DOHH2 (cell line): ENCODE results near the gene ATRN.
"Not testable (repeated sequence)": the region's sequence is repeated elsewhere in the genome, so short reads cannot be mapped to it uniquely, and the experiment has no call there.

Source experiments
- H3F3A ChIP-seq: fragments of 200-600 bp; sonication (generic), shearing (Covaris generic); 2 replicates; pipeline ENCODE4 v1.6.0; 2016; ENCODE audit warnings: antibody characterized with exemption, mild to moderate bottlenecking; ENCODE audit not compliant: control insufficient read depth, insufficient read depth
- H3K27ac ChIP-seq: fragments of 200-600 bp; sonication (generic); 2 replicates; pipeline ENCODE4 v1.5.1; 2014; ENCODE audit warnings: low read depth, mild to moderate bottlenecking, low read length, moderate library complexity
- H3K27me3 ChIP-seq: fragments of 200-600 bp; sonication (generic); 2 replicates; pipeline ENCODE4 v1.6.1; 2014; ENCODE audit warnings: mild to moderate bottlenecking, low read length, mixed read lengths; ENCODE audit not compliant: control insufficient read depth
- H3K36me3 ChIP-seq: fragments of 200-600 bp; sonication (generic); 2 replicates; pipeline ENCODE4 v1.6.1; 2014; ENCODE audit warnings: mild to moderate bottlenecking, low read length, moderate library complexity, mixed read lengths; ENCODE audit not compliant: control insufficient read depth
- H3K4me1 ChIP-seq: fragments of 200-600 bp; sonication (generic); 2 replicates; pipeline ENCODE4 v1.6.1; 2014; ENCODE audit warnings: mild to moderate bottlenecking, low read length, mixed read lengths; ENCODE audit not compliant: control insufficient read depth
- H3K4me2 ChIP-seq: fragments of 200-600 bp; sonication (generic); 2 replicates; pipeline ENCODE4 v1.6.0; 2014; ENCODE audit warnings: mild to moderate bottlenecking, low read length, moderate library complexity
- H3K4me3 ChIP-seq: fragments of 200-600 bp; sonication (generic); 2 replicates; pipeline ENCODE4 v1.5.1; 2014; ENCODE audit warnings: mild to moderate bottlenecking, low read length, mixed read lengths
- H3K79me2 ChIP-seq: fragments of 200-600 bp; sonication (generic); 2 replicates; pipeline ENCODE4 v1.6.1; 2014; ENCODE audit warnings: mild to moderate bottlenecking, low read length, mixed read lengths; ENCODE audit not compliant: control insufficient read depth
- H3K9me2 ChIP-seq: fragments of 200-600 bp; sonication (generic); replicated peaks from 2 replicates; pipeline ENCODE4 v1.6.1; 2014; ENCODE audit warnings: mild to moderate bottlenecking, low read length, mixed read lengths; ENCODE audit not compliant: control insufficient read depth
- H3K9me3 ChIP-seq: fragments of 200-600 bp; sonication (generic); 2 replicates; pipeline ENCODE4 v1.6.1; 2014; ENCODE audit warnings: antibody characterized with exemption, low read length, mixed read lengths; ENCODE audit not compliant: control insufficient read depth, insufficient read depth
- H4K20me1 ChIP-seq: fragments of 200-600 bp; sonication (generic); 2 replicates; pipeline ENCODE4 v1.6.0; 2014; ENCODE audit warnings: low read depth, mild to moderate bottlenecking, antibody characterized with exemption, low read length, moderate library complexity; ENCODE audit not compliant: control insufficient read depth, insufficient read depth
- CTCF ChIP-seq: fragments of 200-600 bp; sonication (generic); IDR thresholded peaks from one replicate; pipeline ENCODE4 v1.5.1; 2014; ENCODE audit warnings: antibody characterized with exemption, mild to moderate bottlenecking, low read depth, low read length; ENCODE audit not compliant: poor library complexity, severe bottlenecking
- EZH2phosphoT487 ChIP-seq: fragments of 200-600 bp; sonication (generic); IDR thresholded peaks from 2 replicates; pipeline ENCODE4 v1.6.1; 2017; ENCODE audit warnings: borderline replicate concordance, mild to moderate bottlenecking, antibody characterized with exemption, low read length, moderate library complexity, mixed read lengths

Gene ATRN

GRCh38 chr20:3472105-3472504 lies 1.3 kb downstream of the ATRN start:
- Histone ChIP-seq H3F3A (no peaks in the 10 kb centered on the region), H3K79me2 (peaks cover 42% of the 10 kb centered on the region), H3K36me3 (peaks cover 4% of the 10 kb centered on the region; the same call in 1 of the 2 replicates), H3K4me1 (peaks cover 21% of the 10 kb centered on the region), H3K4me2 (peak overlapping the region; percentile 80), H3K27ac (no peak overlapping the region), H4K20me1 (peaks cover 8% of the 10 kb centered on the region; the same call in 1 of the 2 replicates), H3K9me3 (no peaks in the 10 kb centered on the region), H3K27me3 (no peaks in the 10 kb centered on the region), H3K4me3 (peak overlapping the region; percentile 83), H3K9me2 (no peaks in the 10 kb centered on the region)
- TF ChIP-seq CTCF (no peak), EZH2phosphoT487 (no peak)

GRCh38 chr20:3473324-3473723 lies 2.5 kb downstream of the ATRN start:
- H3K9me3 ChIP-seq: no peaks in the 10 kb centered on the region
- no peak overlapping the region for H3K4me2 ChIP-seq
- no peaks in the 10 kb centered on the region for H3K27me3 ChIP-seq
- TF ChIP-seq EZH2phosphoT487 (no peak), CTCF (no peak)
- H3F3A ChIP-seq: no peaks in the 10 kb centered on the region
- H3K79me2 ChIP-seq: peaks cover 44% of the 10 kb centered on the region
- no peak overlapping the region for H3K4me3 ChIP-seq
- H3K36me3 ChIP-seq: peaks cover 4% of the 10 kb centered on the region; the same call in 1 of the 2 replicates
- H3K9me2 ChIP-seq: no peaks in the 10 kb centered on the region
- H4K20me1 ChIP-seq: peaks cover 8% of the 10 kb centered on the region; the same call in 1 of the 2 replicates
- H3K27ac ChIP-seq: no peak overlapping the region
- H3K4me1 ChIP-seq: peaks cover 21% of the 10 kb centered on the region

- Histone ChIP-seq H3K9me2 (no peaks in the 10 kb centered on the region), H3K79me2 (peaks cover 44% of the 10 kb centered on the region), H4K20me1 (peaks cover 8% of the 10 kb centered on the region; the same call in 1 of the 2 replicates), H3K27me3 (no peaks in the 10 kb centered on the region), H3K4me2 (no peak overlapping the region), H3K9me3 (no peaks in the 10 kb centered on the region), H3K4me1 (peaks cover 21% of the 10 kb centered on the region), H3K4me3 (no peak overlapping the region), H3K27ac (no peak overlapping the region), H3F3A (no peaks in the 10 kb centered on the region), H3K36me3 (peaks cover 4% of the 10 kb centered on the region; the same call in 1 of the 2 replicates)
- no peak for TF ChIP-seq EZH2phosphoT487
- TF ChIP-seq CTCF: no peak
Measured at GRCh38 chr20:3473944-3474343, 3.1 kb downstream of the ATRN start.

- Histone ChIP-seq H3K79me2 (peaks cover 44% of the 10 kb centered on the region), H3K4me1 (peaks cover 10% of the 10 kb centered on the region)
- H3K9me2 ChIP-seq, H3F3A ChIP-seq, H3K27ac ChIP-seq, H3K36me3 ChIP-seq, H3K27me3 ChIP-seq, H3K9me3 ChIP-seq, H3K4me3 ChIP-seq, H4K20me1 ChIP-seq, H3K4me2 ChIP-seq: not testable (repeated sequence)
Measured at GRCh38 chr20:3477003-3477860, 6.4 kb downstream of the ATRN start.
